ENCODE results near the gene NRCAM.

DNA sequence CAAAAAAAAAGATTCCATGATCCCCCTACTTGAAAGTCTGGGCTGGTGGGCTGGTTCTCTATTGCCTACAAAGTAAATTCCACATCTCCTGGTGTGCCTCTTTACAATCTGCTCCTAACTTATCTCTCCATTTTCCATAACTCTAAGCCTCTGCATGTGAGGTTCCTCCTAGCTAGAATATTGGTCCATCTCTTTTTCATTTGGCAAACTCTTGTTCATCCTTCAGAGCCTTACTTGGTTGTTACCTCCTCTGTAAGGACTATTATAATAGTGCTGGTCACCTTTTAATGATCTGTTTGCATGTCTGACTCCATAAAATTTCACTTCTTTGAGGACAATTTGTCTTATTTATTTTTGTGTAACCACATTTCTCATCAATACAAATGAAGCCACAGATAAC is 1.6 kb upstream of the NRCAM start:
- no peak for TF ChIP-seq CTCF (IDR thresholded peaks at IDR 0.05)
- no peak for TF ChIP-seq POLR2A (IDR thresholded peaks at IDR 0.05; ENCODE audit: low read length)
- TF ChIP-seq EP300 (IDR thresholded peaks at IDR 0.05) = no peak
- no peak for TF ChIP-seq CBX2 (IDR thresholded peaks at IDR 0.05; ENCODE audit: borderline replicate concordance, low read depth)
- TF ChIP-seq HDAC2 (IDR thresholded peaks at IDR 0.05) = no peak
- no peak for TF ChIP-seq CBX8 (IDR thresholded peaks at IDR 0.05)
- no peak for TF ChIP-seq FOSL2 (IDR thresholded peaks at IDR 0.05)
- TF ChIP-seq FOSL2 (CRISPR knock-in tag; IDR thresholded peaks at IDR 0.05) = no peak
- TF ChIP-seq RAD21 (conservative IDR thresholded peaks at IDR 0.05 in 1 of 2, IDR thresholded peaks at IDR 0.05 in 1 of 2) = no peak
- no peak for TF ChIP-seq SMC3 (IDR thresholded peaks at IDR 0.05)
- no peak for TF ChIP-seq JUN (IDR thresholded peaks at IDR 0.05)
- no peak for TF ChIP-seq REST (IDR thresholded peaks at IDR 0.05)
